Ascending aorta (tissue), 2 donors: ENCODE measurements around the gene ASXL1. TPM values are rescaled to one million over a fixed set of nuclear protein-coding genes. Genes with fewer than 3 reads are reported as not detected.
A peak's percentile ranks its signal among the peaks of the same experiment; 100 is the strongest.
"Not testable (repeated sequence)": the region's sequence is repeated elsewhere in the genome, so short reads cannot be mapped to it uniquely, and the experiment has no call there.

Source experiments
- DNase-seq, 2 donors: peaks; one replicate each; pipeline ENCODE4 v3.0.0-alpha.2; 2019; ENCODE audit warnings: low spot score in 2 of 2
- H3K27ac ChIP-seq, 2 donors: fragments of 200-600 bp; sonication (generic); one replicate each; pipeline ENCODE4 v1.5.1; 2016 to 2017; ENCODE audit warnings: mild to moderate bottlenecking in 1 of 2
- H3K27me3 ChIP-seq: fragments of 200-600 bp; sonication (generic); one replicate; pipeline ENCODE4 v1.5.1; 2017
- H3K36me3 ChIP-seq, 2 donors: fragments of 200-600 bp; sonication (generic); one replicate each; pipeline ENCODE4 v1.5.1; 2016
- H3K4me1 ChIP-seq, 2 donors: fragments of 200-600 bp; sonication (generic); one replicate each; pipeline ENCODE4 v1.5.1; 2016 to 2017; ENCODE audit warnings: mild to moderate bottlenecking in 1 of 2
- H3K4me3 ChIP-seq, 2 donors: fragments of 200-600 bp; sonication (generic); one replicate each; pipeline ENCODE4 v1.5.1; 2016 to 2017; ENCODE audit warnings: mild to moderate bottlenecking in 1 of 2
- H3K9me3 ChIP-seq, 2 donors: fragments of 200-600 bp; sonication (generic); one replicate each; pipeline ENCODE4 v1.5.1; 2016
- intact Hi-C: fragments of 100-400 bp; cut with DNase I; formaldehyde crosslinking; loops from one replicate; pipeline ENCODE4 v1.15.1; 2023
- total RNA-seq: library from RNA; depleted of rRNA; stranded (reverse); fragments of >200 nt; gene quantifications from one replicate; pipeline ENCODE4 v1.1.0, GENCODE V29; 2016
- TF ChIP-seq, protein P1 (sequence below), 3 experiments: fragments of 200-600 bp in 2 of 3; fragments of 450-650 bp in 1 of 3; sonication (generic) in 2 of 3; IDR thresholded peaks; one replicate each; pipeline ENCODE4 v1.5.1; 2016 to 2019; ENCODE audit warnings: antibody characterized with exemption in 3 of 3, mild to moderate bottlenecking in 1 of 3, moderate library complexity in 1 of 3

Gene ASXL1
- total RNA-seq, 1 donor from 2014 or later: 37.4 TPM

DNA sequence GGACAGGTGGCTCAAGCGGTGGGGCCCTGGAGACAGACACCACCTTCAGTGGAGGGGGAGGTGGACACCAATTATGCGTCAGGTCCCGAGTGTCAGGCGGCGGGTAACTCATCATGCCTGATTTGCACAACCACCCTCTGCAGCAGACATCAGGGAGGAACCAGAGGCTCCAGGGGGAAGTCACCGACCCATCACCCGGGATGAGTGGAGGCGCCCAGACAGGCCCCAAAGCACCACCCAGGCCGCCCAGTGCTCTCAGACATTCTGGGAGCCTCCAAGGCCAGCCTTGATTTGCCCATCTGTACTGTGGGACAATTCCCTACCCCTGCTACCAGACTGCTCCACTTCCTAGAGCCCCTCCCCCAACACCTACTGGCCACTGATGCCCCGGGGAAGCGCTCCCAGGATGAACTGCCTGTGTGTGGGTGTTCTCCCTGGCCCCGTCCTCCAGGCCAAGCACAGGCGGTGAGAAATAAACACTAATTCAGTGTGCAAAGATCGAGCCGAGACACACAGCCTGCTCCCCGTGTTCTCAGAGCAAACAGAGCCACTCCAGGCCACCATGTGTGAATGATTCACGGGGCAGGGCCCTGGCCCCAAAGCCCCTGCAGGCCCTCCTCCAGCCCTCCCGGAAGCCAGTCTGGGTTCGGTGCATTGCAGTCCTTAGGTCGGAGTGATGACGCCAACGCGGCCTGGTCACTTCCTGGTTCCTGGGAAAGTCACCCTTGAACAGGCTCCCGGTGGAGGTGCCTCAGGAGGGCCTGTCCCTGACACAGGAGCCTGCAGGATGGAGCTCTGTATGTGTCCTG, 107.2 kb downstream of the ASXL1 start:
- DNase-seq: no peak
- no peaks in the 10 kb centered on the region for H3K27me3 ChIP-seq
- H3K4me1 ChIP-seq: no peaks in the 10 kb centered on the region
- H3K36me3 ChIP-seq: no peaks in the 10 kb centered on the region
- intact Hi-C loops: no loop called here
- no peak overlapping the region for H3K4me3 ChIP-seq
- no peaks in the 10 kb centered on the region for H3K9me3 ChIP-seq
- peak overlapping the region in 1 of 2 donors; percentile 32 for H3K27ac ChIP-seq
- TF ChIP-seq, protein P1, sequence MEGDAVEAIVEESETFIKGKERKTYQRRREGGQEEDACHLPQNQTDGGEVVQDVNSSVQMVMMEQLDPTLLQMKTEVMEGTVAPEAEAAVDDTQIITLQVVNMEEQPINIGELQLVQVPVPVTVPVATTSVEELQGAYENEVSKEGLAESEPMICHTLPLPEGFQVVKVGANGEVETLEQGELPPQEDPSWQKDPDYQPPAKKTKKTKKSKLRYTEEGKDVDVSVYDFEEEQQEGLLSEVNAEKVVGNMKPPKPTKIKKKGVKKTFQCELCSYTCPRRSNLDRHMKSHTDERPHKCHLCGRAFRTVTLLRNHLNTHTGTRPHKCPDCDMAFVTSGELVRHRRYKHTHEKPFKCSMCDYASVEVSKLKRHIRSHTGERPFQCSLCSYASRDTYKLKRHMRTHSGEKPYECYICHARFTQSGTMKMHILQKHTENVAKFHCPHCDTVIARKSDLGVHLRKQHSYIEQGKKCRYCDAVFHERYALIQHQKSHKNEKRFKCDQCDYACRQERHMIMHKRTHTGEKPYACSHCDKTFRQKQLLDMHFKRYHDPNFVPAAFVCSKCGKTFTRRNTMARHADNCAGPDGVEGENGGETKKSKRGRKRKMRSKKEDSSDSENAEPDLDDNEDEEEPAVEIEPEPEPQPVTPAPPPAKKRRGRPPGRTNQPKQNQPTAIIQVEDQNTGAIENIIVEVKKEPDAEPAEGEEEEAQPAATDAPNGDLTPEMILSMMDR (IDR thresholded peaks at IDR 0.05): no peak

DNA sequence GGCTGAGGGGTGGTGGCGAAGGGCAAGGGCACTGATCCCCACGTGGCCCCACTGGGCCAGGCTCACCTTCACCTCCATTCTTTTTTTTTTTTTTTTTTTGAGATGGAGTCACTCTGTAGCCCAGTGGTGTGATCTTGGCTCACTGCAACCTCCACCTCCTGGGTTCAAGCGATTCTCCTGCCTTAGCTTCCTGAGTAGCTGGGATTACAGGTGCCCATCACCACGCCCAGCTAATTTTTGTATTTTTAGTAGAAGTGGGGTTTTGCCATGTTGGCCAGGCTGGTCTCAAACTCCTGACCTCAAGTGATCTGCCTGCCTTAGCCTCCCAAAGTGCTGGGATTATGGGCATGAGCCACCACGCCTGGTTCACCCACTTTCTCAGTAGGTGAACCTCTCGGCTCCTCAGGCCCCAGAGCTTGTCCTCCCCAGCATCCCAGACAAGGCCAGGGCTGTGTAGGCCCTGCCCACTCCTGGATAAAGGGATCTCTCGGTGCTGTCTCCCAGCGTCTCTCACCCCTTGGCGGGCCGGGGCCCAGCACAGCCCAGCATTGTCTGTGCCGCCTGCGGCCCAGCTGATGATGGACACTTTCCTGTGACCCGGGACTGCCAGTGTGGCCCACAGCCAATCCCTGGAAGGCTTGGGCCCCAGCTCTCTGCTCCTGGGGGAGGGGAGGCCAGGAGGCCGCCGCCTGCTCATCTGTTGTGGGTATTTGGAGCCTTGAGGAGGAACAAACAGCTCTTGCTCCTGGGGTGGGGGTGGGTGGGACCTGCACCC, 108.0 kb downstream of the ASXL1 start:
- H3K36me3 ChIP-seq, intact Hi-C loops, H3K4me3 ChIP-seq, H3K9me3 ChIP-seq, H3K27me3 ChIP-seq, DNase-seq, H3K4me1 ChIP-seq: not testable (repeated sequence)
- peak overlapping the region in 1 of 2 donors; percentile 32 for H3K27ac ChIP-seq

DNA sequence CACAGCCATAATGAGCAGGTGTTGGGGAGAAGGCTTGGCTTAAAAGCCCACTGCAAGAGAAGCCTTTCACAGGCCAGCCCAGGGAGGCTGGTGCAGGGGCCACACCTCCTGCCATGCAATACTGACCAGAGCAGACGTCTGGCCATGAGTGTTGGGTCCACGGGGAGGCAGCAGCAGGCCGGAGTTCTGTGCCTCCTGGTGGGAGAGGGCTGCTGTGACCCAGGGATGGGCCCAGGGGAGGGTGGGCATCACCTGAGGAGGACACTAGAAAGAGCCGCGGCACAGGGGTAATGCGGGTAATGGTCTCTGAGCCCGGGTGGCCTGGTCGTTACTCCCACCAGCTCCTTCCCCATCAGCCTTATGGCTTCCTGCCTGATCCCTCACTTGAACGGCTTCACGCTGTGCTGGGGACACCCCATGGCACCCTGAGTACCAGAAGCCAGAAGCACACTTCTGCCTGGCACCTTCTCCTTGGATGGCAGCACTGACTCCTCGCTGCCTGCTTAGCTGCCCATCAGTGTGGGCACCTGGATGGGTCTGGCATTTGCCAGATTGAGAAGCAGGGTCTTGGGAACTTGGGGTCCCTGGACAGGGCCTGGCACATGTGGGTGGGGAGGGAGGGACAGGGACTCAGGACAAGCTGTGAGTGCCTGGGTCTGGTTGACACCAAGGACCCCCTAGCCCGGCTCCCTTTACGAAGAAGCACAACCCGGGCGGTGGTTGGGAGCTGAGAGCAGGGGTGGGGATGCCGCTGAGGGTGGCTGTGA, 108.8 kb downstream of the ASXL1 start:
- TF ChIP-seq, protein P1 (IDR thresholded peaks at IDR 0.05): no peak
- Histone ChIP-seq H3K4me1 (no peaks in the 10 kb centered on the region), H3K27ac (peak overlapping the region in 1 of 2 donors; percentile 32), H3K4me3 (no peak overlapping the region), H3K27me3 (no peaks in the 10 kb centered on the region), H3K36me3 (no peaks in the 10 kb centered on the region), H3K9me3 (no peaks in the 10 kb centered on the region)
- intact Hi-C loops: no loop called here
- no peak for DNase-seq

DNA sequence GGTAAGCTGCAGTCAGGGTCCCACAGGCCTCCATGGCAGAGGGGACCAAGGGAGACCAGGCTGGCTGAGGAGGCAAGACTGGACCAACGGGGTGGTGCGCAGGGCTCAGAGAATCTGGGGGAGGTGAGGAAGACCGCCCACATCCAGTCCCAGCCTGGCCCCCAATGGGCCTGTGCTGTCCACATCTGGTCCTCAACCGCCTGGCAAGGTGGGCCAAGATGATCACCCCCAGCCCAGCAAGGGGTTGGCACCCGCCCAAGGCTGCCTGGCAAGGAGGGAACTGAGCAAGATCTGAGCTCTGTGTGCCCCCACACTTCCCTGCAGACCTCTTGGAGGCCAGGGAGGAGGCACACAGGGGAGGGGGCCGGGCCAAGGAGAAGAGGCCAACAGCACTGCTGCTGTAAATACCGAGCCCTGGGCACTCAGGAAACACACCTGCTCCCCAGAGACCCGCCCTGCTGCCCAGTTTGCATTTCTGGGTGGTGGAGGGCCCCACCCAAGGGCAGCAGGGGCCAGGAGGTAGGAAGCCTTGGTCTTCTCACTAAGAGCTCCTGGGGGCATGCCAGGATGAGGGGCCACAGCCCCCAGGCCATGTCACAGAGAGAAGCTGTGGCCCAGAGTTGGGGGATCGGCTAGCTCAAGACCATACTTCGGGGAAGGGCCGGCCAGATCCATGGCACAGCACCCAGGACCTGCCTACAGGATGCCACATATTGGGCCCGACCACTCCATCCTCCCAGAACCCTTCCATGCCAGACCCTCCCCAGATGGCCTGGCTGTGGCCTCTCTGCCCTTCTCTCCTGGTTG, 109.6 kb downstream of the ASXL1 start:
- no peaks in the 10 kb centered on the region for H3K4me1 ChIP-seq
- no peaks in the 10 kb centered on the region for H3K36me3 ChIP-seq
- intact Hi-C loops: no loop called here
- H3K4me3 ChIP-seq: no peak overlapping the region
- DNase-seq: no peak
- no peaks in the 10 kb centered on the region for H3K9me3 ChIP-seq
- TF ChIP-seq, protein P1 (IDR thresholded peaks at IDR 0.05): no peak
- H3K27me3 ChIP-seq: no peaks in the 10 kb centered on the region
- no peak overlapping the region for H3K27ac ChIP-seq

DNA sequence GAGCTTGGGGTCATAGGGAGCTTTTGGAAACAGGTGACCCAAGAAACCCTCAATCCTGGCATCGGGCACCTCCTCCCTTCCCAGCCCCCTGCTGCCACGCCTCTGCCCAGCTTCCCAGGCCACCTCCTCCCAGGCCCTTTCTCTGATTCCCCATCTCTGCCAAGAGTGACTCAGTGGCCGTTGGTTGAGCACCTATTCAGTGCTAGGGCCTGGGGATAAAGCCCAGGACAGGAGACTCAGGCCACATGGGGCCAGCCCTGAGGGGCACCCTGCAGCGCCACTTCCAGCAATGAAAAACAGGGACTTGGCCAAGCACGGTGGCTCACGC, 110.1 kb downstream of the ASXL1 start:
- no peak for DNase-seq
- H3K36me3 ChIP-seq: no peaks in the 10 kb centered on the region
- no peaks in the 10 kb centered on the region for H3K9me3 ChIP-seq
- TF ChIP-seq, protein P1 (IDR thresholded peaks at IDR 0.05): no peak
- no peak overlapping the region for H3K4me3 ChIP-seq
- no peaks in the 10 kb centered on the region for H3K4me1 ChIP-seq
- intact Hi-C loops: no loop called here
- H3K27me3 ChIP-seq: no peaks in the 10 kb centered on the region
- no peak overlapping the region for H3K27ac ChIP-seq
